ENCODE data around the gene CCNL2. TPM values are rescaled to one million over a fixed set of nuclear protein-coding genes. Genes with fewer than 3 reads are reported as not detected.
A peak's percentile ranks its signal among the peaks of the same experiment; 100 is the strongest.

Gene CCNL2
- total and polyA plus RNA-seq, 2 of the 13 experiments (the other 11 are each of a cell fraction or from before 2014, with no cell fraction given): 105 to 340 TPM

DNA sequence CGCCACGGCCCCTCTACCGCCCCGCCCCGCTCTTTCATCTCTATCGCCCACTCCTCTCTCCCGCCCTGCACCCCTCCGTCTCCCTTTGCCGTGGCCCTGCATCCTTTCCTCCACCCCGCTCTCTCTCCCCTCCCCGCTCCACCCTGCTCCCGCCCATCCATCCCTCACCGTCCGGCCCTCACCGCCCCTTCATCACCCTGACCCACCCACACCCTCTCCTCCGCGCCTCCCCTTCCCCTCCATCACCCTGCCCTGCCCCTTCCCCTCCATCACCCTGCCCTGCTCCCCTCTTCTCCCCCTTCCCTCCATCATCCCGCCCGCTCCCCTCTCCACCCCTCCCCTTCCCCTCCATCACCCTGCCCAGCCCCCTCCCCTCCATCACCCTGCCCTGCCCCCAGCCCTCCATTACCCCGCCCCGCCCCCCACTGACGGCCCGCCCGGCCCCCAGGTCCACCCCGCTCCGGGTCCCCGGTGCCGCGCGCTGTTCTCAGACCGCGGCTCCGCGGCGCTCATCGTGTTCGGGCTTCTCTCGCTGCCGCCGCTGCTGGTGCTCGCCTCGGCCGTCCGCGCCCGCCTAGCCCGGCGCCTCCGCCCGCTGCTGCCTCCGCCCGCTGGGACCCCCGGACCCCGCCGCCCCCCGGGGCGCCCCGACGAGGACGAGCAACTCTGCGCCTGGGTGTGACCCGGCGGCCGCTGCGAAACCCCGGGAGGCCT is 28.1 kb upstream of the CCNL2 start:
- Histone ChIP-seq H3K36me3 (replicated peaks in 1 of 2; ENCODE audit: control insufficient read depth in 1 of 2, insufficient read depth in 2 of 2, low read length in 2 of 2) (no peaks in the 10 kb centered on the region), H3K4me3 (replicated peaks in 1 of 3; ENCODE audit: insufficient read depth in 1 of 3, low read depth in 2 of 3, low read length in 3 of 3) (peak overlapping the region; percentile 58 to 83 (median 59); a peak in 3 of 6 replicates), H3K27ac (ENCODE audit: extremely low read length, insufficient read depth, low read length) (no peak overlapping the region), H3K9me3 (ENCODE audit: low read length) (no peaks in the 10 kb centered on the region), H3K27me3 (ENCODE audit: control insufficient read depth in 1 of 2, insufficient read depth in 2 of 2, low read length in 2 of 2) (no peaks in the 10 kb centered on the region), H4K20me1 (ENCODE audit: insufficient read depth, low read length) (no peaks in the 10 kb centered on the region), H3K9ac (ENCODE audit: insufficient read depth, low read depth, low read length) (no peak overlapping the region), H3K79me2 (ENCODE audit: insufficient read depth, low read length) (no peaks in the 10 kb centered on the region), H3K4me2 (ENCODE audit: low read depth, low read length) (peak overlapping the region; percentile 91; the same call in 1 of the 2 replicates), H2AFZ (ENCODE audit: low read length) (no peak overlapping the region), H3K4me1 (ENCODE audit: insufficient read depth, low read length) (peaks cover 55% of the 10 kb centered on the region)
- intact Hi-C loops (cut with micrococcal nuclease; ENCODE audit: unreplicated experiment): no loop called here
- DNase-seq (ENCODE audit: low spot score) (peak; percentile 35), ATAC-seq (no peak), FAIRE-seq (no peak)
- POLR2A ChIA-PET: interaction anchor here (1.3 to 3.1 kb wide), 3 partner anchors 10 to 20 kb away, joined by 5 to 21 read pairs (median 20); partner anchors contain the start of gene MRPL20
- CTCF ChIA-PET (ENCODE audit: low intra/inter-chr PET ratio, low total read pairs): no interaction called here
- 73% methylated on average over 66 of the region's 66 CpGs for WGBS (ENCODE audit: low lambda C conversion rate)
- no TSS peak for BruUV-seq (replicated peaks)
- in situ Hi-C loops (cut with HindIII; ENCODE audit: extremely low pct_ligation_motif_present, low pct_unique_long_range_greater_than_20kb): no loop called here
- TF ChIP-seq POLR2G (IDR thresholded peaks at IDR 0.05; ENCODE audit: low read depth, low read length) (no peak), SMC3 (IDR thresholded peaks at IDR 0.05; ENCODE audit: low read length) (no peak), SYNCRIP (IDR thresholded peaks at IDR 0.05; ENCODE audit: insufficient read depth, low read depth, low read length) (no peak), HOXA7 (CRISPR knock-in tag; IDR thresholded peaks at IDR 0.05) (no peak), ZNF768 (CRISPR knock-in tag; IDR thresholded peaks at IDR 0.05) (no peak), PCBP1 (IDR thresholded peaks at IDR 0.05; ENCODE audit: borderline replicate concordance, low read depth, low read length) (peak; percentile 91), CBFB (CRISPR knock-in tag; IDR thresholded peaks at IDR 0.05) (no peak), TCF7 (IDR thresholded peaks at IDR 0.05; ENCODE audit: low read depth) (peak; percentile 49; the same call in 1 of the 2 replicates), RFXANK (CRISPR knock-in tag; IDR thresholded peaks at IDR 0.05) (no peak), PHF8 (CRISPR knock-in tag; IDR thresholded peaks at IDR 0.05) (no peak), TBX2 (CRISPR knock-in tag; IDR thresholded peaks at IDR 0.05; ENCODE audit: borderline replicate concordance) (no peak), SP5 (CRISPR knock-in tag; IDR thresholded peaks at IDR 0.05; ENCODE audit: borderline replicate concordance, low read depth) (peak; percentile 48; the same call in 1 of the 2 replicates), ZNF746 (CRISPR knock-in tag; IDR thresholded peaks at IDR 0.05) (0 out of 2 replicates have a peak, but pooled peaks have one; percentile 31)
- TF ChIP-seq, protein P1, sequence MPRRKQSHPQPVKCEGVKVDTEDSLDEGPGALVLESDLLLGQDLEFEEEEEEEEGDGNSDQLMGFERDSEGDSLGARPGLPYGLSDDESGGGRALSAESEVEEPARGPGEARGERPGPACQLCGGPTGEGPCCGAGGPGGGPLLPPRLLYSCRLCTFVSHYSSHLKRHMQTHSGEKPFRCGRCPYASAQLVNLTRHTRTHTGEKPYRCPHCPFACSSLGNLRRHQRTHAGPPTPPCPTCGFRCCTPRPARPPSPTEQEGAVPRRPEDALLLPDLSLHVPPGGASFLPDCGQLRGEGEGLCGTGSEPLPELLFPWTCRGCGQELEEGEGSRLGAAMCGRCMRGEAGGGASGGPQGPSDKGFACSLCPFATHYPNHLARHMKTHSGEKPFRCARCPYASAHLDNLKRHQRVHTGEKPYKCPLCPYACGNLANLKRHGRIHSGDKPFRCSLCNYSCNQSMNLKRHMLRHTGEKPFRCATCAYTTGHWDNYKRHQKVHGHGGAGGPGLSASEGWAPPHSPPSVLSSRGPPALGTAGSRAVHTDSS (CRISPR knock-in tag; conservative IDR thresholded peaks at IDR 0.05): no peak
- TF ChIP-seq, protein P2, sequence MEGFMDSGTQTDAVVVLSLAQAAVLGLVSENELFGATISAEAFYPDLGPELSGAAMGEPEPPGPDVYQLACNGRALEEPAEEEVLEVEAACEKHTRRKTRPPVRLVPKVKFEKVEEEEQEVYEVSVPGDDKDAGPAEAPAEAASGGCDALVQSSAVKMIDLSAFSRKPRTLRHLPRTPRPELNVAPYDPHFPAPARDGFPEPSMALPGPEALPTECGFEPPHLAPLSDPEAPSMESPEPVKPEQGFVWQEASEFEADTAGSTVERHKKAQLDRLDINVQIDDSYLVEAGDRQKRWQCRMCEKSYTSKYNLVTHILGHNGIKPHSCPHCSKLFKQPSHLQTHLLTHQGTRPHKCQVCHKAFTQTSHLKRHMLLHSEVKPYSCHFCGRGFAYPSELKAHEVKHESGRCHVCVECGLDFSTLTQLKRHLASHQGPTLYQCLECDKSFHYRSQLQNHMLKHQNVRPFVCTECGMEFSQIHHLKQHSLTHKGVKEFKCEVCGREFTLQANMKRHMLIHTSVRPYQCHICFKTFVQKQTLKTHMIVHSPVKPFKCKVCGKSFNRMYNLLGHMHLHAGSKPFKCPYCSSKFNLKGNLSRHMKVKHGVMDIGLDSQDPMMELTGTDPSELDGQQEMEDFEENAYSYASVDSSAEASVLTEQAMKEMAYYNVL (CRISPR knock-in tag; IDR thresholded peaks at IDR 0.05; ENCODE audit: borderline replicate concordance): no peak
- TF ChIP-seq, protein P3, sequence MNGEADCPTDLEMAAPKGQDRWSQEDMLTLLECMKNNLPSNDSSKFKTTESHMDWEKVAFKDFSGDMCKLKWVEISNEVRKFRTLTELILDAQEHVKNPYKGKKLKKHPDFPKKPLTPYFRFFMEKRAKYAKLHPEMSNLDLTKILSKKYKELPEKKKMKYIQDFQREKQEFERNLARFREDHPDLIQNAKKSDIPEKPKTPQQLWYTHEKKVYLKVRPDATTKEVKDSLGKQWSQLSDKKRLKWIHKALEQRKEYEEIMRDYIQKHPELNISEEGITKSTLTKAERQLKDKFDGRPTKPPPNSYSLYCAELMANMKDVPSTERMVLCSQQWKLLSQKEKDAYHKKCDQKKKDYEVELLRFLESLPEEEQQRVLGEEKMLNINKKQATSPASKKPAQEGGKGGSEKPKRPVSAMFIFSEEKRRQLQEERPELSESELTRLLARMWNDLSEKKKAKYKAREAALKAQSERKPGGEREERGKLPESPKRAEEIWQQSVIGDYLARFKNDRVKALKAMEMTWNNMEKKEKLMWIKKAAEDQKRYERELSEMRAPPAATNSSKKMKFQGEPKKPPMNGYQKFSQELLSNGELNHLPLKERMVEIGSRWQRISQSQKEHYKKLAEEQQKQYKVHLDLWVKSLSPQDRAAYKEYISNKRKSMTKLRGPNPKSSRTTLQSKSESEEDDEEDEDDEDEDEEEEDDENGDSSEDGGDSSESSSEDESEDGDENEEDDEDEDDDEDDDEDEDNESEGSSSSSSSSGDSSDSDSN (CRISPR knock-in tag; IDR thresholded peaks at IDR 0.05): no peak
- TF ChIP-seq, protein P4, sequence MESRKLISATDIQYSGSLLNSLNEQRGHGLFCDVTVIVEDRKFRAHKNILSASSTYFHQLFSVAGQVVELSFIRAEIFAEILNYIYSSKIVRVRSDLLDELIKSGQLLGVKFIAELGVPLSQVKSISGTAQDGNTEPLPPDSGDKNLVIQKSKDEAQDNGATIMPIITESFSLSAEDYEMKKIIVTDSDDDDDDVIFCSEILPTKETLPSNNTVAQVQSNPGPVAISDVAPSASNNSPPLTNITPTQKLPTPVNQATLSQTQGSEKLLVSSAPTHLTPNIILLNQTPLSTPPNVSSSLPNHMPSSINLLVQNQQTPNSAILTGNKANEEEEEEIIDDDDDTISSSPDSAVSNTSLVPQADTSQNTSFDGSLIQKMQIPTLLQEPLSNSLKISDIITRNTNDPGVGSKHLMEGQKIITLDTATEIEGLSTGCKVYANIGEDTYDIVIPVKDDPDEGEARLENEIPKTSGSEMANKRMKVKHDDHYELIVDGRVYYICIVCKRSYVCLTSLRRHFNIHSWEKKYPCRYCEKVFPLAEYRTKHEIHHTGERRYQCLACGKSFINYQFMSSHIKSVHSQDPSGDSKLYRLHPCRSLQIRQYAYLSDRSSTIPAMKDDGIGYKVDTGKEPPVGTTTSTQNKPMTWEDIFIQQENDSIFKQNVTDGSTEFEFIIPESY (CRISPR knock-in tag; IDR thresholded peaks at IDR 0.05): no peak
